AG10803 (cell line): ENCODE measurements around the gene FOXB2.

ENCODE experiments used
- DNase-seq: peaks from one replicate; pipeline ENCODE4 v3.0.0; 2010; ENCODE audit warnings: low read depth
- H3K4me3 ChIP-seq: 2 replicates; pipeline ENCODE4 v1.5.1; 2011; ENCODE audit warnings: mild to moderate bottlenecking, low read length, control low read depth
- CTCF ChIP-seq: conservative IDR thresholded peaks from 2 replicates; pipeline ENCODE4 v1.5.1; 2011; ENCODE audit warnings: mild to moderate bottlenecking, low read length, control low read depth, inconsistent platforms

The FOXB2 gene

GRCh38 chr9:77016121-77016525 is 3.3 kb upstream of the FOXB2 start:
- no peak for DNase-seq
- H3K4me3 ChIP-seq = no peak overlapping the region
- TF ChIP-seq CTCF = no peak

DNA sequence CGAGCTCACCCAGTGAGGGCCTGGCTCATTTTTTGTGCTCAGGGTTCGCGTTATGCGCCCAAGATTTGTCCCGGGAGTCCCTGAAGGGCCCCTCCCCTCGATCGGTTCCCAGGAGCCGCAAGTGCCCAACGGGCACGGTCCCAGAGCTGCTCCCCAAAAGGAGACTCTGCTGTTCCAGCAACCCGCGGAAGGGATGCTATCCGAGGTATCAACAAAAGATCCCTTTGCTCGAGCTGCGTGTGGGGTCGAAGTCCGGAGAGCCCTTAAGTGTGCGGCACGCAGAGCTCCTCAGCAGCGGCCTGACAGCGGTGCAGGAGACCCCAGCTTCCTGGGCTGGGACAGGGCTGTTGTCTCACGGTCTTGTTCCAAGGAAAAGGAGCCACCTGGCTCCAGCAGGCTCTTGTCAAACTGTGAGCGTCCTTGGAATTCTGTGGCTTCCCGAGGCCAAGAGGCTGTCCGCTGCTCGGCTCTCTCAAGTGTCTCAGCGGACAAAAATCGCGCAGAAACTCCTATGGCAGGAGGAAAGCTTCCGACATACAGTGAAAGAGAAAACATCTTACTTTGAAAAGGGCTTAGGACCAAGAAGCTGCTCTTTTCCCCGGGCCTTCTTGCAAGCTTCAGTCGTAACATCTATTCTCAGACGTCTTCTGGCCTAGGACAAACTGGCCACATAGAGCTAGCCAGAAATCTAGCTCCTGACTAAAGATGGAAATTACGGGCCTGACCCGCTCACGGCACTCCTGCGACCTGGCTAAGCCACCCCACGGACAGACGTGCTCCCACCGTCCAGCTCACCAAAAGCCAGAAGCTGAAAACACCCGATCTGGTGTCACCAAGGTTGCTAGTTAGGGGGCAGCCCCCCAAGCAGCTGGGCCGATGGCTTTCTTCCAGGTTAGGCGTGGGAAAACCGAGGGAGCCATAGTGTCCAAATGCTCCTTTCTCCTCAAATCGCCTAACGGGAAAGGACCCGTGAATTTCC is 2.6 kb upstream of the FOXB2 start:
- no peak overlapping the region for H3K4me3 ChIP-seq
- no peak for TF ChIP-seq CTCF
- DNase-seq = no peak

DNA sequence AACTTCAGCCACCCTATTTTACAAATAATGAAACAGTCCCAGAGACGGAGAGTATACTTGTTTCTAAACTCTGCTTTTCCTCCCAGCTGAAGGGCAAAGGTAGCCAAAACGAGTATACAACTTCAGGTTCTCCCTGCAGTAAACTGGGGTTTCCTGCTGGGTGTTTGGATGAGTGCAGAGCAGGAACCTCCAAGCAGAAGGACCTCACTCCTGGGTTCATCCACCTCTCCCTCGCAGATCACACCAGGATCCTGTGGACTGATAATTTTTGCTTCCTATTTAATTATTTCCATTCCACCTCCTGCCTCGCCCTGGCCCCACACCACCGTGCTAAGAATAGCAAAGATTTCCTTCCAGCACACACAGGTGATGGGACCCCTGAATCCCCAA is 2.0 kb upstream of the FOXB2 start:
- no peak for DNase-seq
- TF ChIP-seq CTCF = no peak
- no peak overlapping the region for H3K4me3 ChIP-seq

DNA sequence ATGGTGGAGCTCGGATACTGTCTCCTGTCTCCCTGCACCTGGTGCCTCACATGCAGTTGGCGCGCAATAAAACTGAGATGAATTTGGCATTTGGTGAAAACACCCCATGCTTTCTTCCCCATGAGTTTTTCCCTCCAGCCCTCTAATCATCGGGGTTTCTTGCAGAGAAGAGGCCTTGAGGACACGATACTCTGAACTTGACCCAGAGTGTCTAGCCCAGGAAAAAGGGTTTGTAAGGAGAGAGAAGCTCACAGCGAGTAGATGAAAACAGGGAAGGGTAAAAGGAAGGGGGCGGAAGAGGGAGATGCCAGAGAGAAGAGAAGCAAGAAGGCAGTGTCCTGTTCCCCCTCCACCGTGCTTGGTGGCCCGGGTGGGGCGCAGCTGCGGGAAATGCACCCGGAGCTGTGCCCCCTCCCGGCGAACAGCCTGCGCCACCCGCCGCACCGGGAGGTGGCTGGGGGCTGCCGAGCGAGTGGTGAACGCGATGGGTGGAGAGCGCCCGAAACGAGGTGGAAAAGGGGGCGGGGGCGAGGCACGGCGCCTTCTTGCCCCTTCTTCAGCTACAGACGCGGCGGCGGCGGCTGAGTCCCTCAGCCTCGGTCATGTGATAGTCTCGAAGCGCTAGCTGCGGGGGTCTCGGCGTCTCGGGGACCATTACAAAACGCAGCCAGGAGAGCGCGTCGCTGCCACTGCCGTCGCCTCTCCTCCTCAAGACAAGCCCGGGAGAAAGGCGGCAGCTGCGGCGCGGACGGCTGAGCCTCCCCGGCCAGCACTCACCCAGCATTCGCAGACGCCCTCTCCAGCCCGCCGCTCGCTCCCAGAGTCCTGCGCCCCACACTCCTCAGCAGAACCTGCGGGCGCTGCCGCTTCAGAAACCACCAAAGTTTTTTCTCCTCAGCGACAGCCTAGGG is 1.1 kb upstream of the FOXB2 start:
- no peak for DNase-seq
- no peak for TF ChIP-seq CTCF
- no peak overlapping the region for H3K4me3 ChIP-seq

- no peak for TF ChIP-seq CTCF
- DNase-seq = no peak
- H3K4me3 ChIP-seq = no peak overlapping the region
These were observed 553 bp upstream of the FOXB2 start for GRCh38 chr9:77018969-77019235.

- no peak for DNase-seq
- H3K4me3 ChIP-seq = no peak overlapping the region
- no peak for TF ChIP-seq CTCF
These were observed 514 bp downstream of the FOXB2 start for GRCh38 chr9:77019926-77020412.
